Esophagus muscularis mucosa (tissue), 3 donors: ENCODE measurements around the gene PCDH12.

Source experiments
- POLR2A ChIP-seq: fragments of 450-650 bp; IDR thresholded peaks from one replicate; pipeline ENCODE4 v1.6.1; 2017; ENCODE audit warnings: antibody characterized with exemption, moderate library complexity, mild to moderate bottlenecking, low read depth
- TF ChIP-seq, protein P1 (sequence below), 3 experiments: fragments of 200-600 bp in 2 of 3; fragments of 450-650 bp in 1 of 3; sonication (generic) in 2 of 3; IDR thresholded peaks; one replicate each; pipeline ENCODE4 v1.5.1; 2017 to 2019; ENCODE audit warnings: antibody characterized with exemption in 3 of 3, mild to moderate bottlenecking in 2 of 3, moderate library complexity in 1 of 3

- TF ChIP-seq, protein P1, sequence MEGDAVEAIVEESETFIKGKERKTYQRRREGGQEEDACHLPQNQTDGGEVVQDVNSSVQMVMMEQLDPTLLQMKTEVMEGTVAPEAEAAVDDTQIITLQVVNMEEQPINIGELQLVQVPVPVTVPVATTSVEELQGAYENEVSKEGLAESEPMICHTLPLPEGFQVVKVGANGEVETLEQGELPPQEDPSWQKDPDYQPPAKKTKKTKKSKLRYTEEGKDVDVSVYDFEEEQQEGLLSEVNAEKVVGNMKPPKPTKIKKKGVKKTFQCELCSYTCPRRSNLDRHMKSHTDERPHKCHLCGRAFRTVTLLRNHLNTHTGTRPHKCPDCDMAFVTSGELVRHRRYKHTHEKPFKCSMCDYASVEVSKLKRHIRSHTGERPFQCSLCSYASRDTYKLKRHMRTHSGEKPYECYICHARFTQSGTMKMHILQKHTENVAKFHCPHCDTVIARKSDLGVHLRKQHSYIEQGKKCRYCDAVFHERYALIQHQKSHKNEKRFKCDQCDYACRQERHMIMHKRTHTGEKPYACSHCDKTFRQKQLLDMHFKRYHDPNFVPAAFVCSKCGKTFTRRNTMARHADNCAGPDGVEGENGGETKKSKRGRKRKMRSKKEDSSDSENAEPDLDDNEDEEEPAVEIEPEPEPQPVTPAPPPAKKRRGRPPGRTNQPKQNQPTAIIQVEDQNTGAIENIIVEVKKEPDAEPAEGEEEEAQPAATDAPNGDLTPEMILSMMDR (IDR thresholded peaks at IDR 0.05), result no peak
- no peak for TF ChIP-seq POLR2A
Measured at GRCh38 chr5:141916522-141916921, 41.5 kb downstream of the PCDH12 start.
